HL-60 (cell line): Measurements from ENCODE around the gene TAF1B.

Experiments
- DNase-seq, 2 experiments: peaks; one replicate each; pipeline ENCODE4 v3.0.0-alpha.2; 2010 to 2020; ENCODE audit warnings: low read depth in 1 of 2, low spot score in 1 of 2
- H3K27ac ChIP-seq: fragments of 250-450 bp; sonication (Bioruptor Pico); replicated peaks from 2 replicates; pipeline ENCODE4 v1.5.1; 2020; ENCODE audit warnings: mild to moderate bottlenecking, moderate library complexity
- H3K27me3 ChIP-seq: fragments of 250-450 bp; sonication (Bioruptor Pico); 2 replicates; pipeline ENCODE4 v1.5.1; 2021; ENCODE audit warnings: mild to moderate bottlenecking, moderate library complexity; ENCODE audit not compliant: insufficient read depth, poor library complexity, severe bottlenecking
- H3K4me3 ChIP-seq: replicated peaks from 2 replicates; pipeline ENCODE4 v1.5.1; 2011; ENCODE audit warnings: mild to moderate bottlenecking, control low read depth, low read length; ENCODE audit not compliant: insufficient read depth
- CTCF ChIP-seq: IDR thresholded peaks from one replicate; pipeline ENCODE4 v1.5.1; 2011; ENCODE audit warnings: low read length, control low read depth, inconsistent platforms; ENCODE audit not compliant: insufficient read depth
- GABPA ChIP-seq: IDR thresholded peaks from 2 replicates; pipeline ENCODE4 v1.6.1; 2012; ENCODE audit warnings: low read depth
- POLR2AphosphoS5 ChIP-seq: IDR thresholded peaks from 2 replicates; pipeline ENCODE4 v1.6.1; 2012; ENCODE audit warnings: low read depth
- REST ChIP-seq: IDR thresholded peaks from 2 replicates; pipeline ENCODE4 v1.6.1; 2012; ENCODE audit warnings: low read depth; ENCODE audit not compliant: insufficient replicate concordance
- SPI1 ChIP-seq: IDR thresholded peaks from 2 replicates; pipeline ENCODE4 v1.6.1; 2012; ENCODE audit warnings: low read depth, mild to moderate bottlenecking, borderline replicate concordance

The TAF1B gene

GRCh38 chr2:9807555-9808305 lies 35.5 kb upstream of the TAF1B start:
- H3K27ac ChIP-seq: no peak overlapping the region
- H3K4me3 ChIP-seq: no peak overlapping the region
- no peaks in the 10 kb centered on the region for H3K27me3 ChIP-seq
- no peak for TF ChIP-seq POLR2AphosphoS5
- no peak for TF ChIP-seq GABPA
- no peak for TF ChIP-seq REST
- no peak for TF ChIP-seq CTCF
- no peak for TF ChIP-seq SPI1
- DNase-seq: no peak

DNA sequence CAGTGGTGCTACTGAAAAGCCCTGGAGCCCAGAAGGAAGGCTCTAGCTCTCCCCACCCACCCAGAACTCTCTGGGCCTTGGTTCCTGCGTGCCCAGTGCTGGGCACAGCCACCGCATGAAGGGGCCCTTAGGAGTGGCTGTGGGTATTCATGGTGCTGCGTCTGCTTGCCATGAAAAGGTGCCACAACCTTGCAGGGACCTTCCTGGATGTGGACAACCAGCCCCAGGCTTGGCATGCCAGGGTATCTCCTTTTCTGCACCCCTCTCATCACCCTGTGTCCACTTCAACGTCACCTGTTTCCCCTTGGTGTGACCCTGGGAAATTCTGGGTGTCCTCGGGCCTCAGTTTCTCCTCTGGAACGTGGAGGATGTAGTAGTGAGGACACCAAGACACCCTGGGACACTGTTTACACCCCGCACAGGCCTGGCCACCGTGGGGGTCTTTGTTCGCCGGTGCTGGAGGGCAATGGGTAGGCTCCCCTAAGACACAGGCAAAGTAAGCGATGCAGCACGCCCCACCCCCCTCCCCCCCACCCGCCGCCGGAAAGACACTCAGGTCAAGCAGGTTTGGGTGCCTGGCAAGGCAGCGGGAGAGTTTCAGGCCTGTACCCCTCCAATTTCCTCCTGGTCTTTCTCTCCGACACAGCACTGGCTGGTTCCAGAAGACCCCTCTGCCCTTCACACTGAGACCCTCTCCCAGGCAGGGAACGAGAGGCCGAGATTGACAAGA lies 34.8 kb upstream of the TAF1B start:
- no peak for DNase-seq
- H3K4me3 ChIP-seq: no peak overlapping the region
- no peak overlapping the region for H3K27ac ChIP-seq
- H3K27me3 ChIP-seq: no peaks in the 10 kb centered on the region
- TF ChIP-seq REST: no peak

- Histone ChIP-seq H3K4me3 (no peak overlapping the region), H3K27ac (no peak overlapping the region), H3K27me3 (no peaks in the 10 kb centered on the region)
- TF ChIP-seq REST: no peak
- no peak for TF ChIP-seq CTCF
- no peak for TF ChIP-seq GABPA
- TF ChIP-seq SPI1: no peak
- TF ChIP-seq POLR2AphosphoS5: no peak
- DNase-seq: no peak
Observed at GRCh38 chr2:9809064-9809356, 34.3 kb upstream of the TAF1B start.
